B cell (primary cell): Measurements from ENCODE around the gene MOB3B. TPM values are rescaled to one million over a fixed set of nuclear protein-coding genes. Genes with fewer than 3 reads are reported as not detected.

Source experiments
- ATAC-seq: fragments of 200-7000 bp; cut with Tn5 transposase; one replicate; pipeline ENCODE4 v1.10.0; 2021; ENCODE audit warnings: low read depth, mild to moderate bottlenecking, moderate number of reproducible peaks, moderate library complexity
- CTCF ChIA-PET: fragments of 350-600 bp; sonication (Branson Sonifier 250); formaldehyde crosslinking; loops from one replicate; lab custom pipeline; 2021; ENCODE audit warnings: antibody characterized with exemption, inconsistent platforms; lab: Charles Lee
- POLR2A ChIA-PET: fragments of 350-600 bp; sonication (Branson Sonifier 250); formaldehyde crosslinking; loops from one replicate; lab custom pipeline; 2021; ENCODE audit warnings: antibody characterized with exemption; lab: Charles Lee
- DNase-seq: peaks from one replicate; pipeline ENCODE4 v3.0.0; 2013
- H2AFZ ChIP-seq: 2 replicates; pipeline ENCODE4 v1.6.1; 2012; ENCODE audit warnings: mild to moderate bottlenecking, low read depth, low read length; ENCODE audit not compliant: insufficient read depth, poor library complexity, severe bottlenecking
- H3K27ac ChIP-seq, 2 donors: 1 replicate in 1 of 2; 2 replicates in 1 of 2; pipeline ENCODE4 v1.5.1; 2012 to 2013; ENCODE audit warnings: low read length in 2 of 2, mild to moderate bottlenecking in 2 of 2, moderate library complexity in 1 of 2
- H3K27me3 ChIP-seq, 4 experiments: fragments of 200-600 bp in 1 of 4; sonication (generic) in 1 of 4; replicated peaks in 1 of 4; 1 replicate in 2 of 4; 2 replicates in 2 of 4; pipeline versions ENCODE4 v1.6.1 to v1.7.0; 2013 to 2016; ENCODE audit warnings: low read length in 3 of 4, mild to moderate bottlenecking in 2 of 4, mixed read lengths in 1 of 4, moderate library complexity in 1 of 4; ENCODE audit not compliant: insufficient read depth in 4 of 4, control insufficient read depth in 3 of 4; ENCODE audit errors: control extremely low read depth in 1 of 4
- H3K36me3 ChIP-seq, 2 experiments: replicated peaks in 1 of 2; 1 replicate in 1 of 2; 2 replicates in 1 of 2; pipeline versions ENCODE4 v1.6.1 to v1.7.1; 2013; ENCODE audit warnings: low read length in 1 of 2; ENCODE audit not compliant: insufficient read depth in 2 of 2, control insufficient read depth in 1 of 2; ENCODE audit errors: control extremely low read depth in 1 of 2, extremely low read depth in 1 of 2
- H3K4me1 ChIP-seq, 2 donors: fragments of 200-600 bp in 1 of 2; sonication (generic) in 1 of 2; 1 replicate in 1 of 2; 2 replicates in 1 of 2; pipeline versions ENCODE4 v1.5.1 to v1.6.1; 2013 to 2017; ENCODE audit warnings: low read length in 2 of 2; ENCODE audit not compliant: control insufficient read depth in 2 of 2, insufficient read depth in 2 of 2
- H3K4me2 ChIP-seq: replicated peaks from 2 replicates; pipeline ENCODE3; 2012; ENCODE audit warnings: mild to moderate bottlenecking, low read depth, low read length; ENCODE audit not compliant: poor library complexity, severe bottlenecking
- H3K4me3 ChIP-seq, 5 experiments: fragments of 200-600 bp in 1 of 5; sonication (generic) in 1 of 5; 1 replicate in 3 of 5; 2 replicates in 2 of 5; pipeline versions ENCODE4 v1.5.1 to v1.7.0; 2011 to 2016; ENCODE audit warnings: low read length in 4 of 5, mild to moderate bottlenecking in 4 of 5, low read depth in 2 of 5, control low read depth in 1 of 5, moderate library complexity in 1 of 5; ENCODE audit not compliant: insufficient read depth in 1 of 5; ENCODE audit errors: control extremely low read depth in 1 of 5, extremely low read depth in 1 of 5
- H3K79me2 ChIP-seq: fragments of 200-600 bp; sonication (generic); one replicate; pipeline ENCODE4 v1.6.0; 2016; ENCODE audit warnings: low read length; ENCODE audit not compliant: control insufficient read depth, insufficient read depth
- H3K9ac ChIP-seq: fragments of 200-600 bp; sonication (generic); 2 replicates; pipeline ENCODE4 v1.6.1; 2017; ENCODE audit warnings: mild to moderate bottlenecking, low read length, moderate library complexity
- H3K9me3 ChIP-seq, 3 donors: one replicate each; pipeline versions ENCODE4 v1.6.1 to v1.7.1; 2013; ENCODE audit warnings: low read length in 2 of 3; ENCODE audit not compliant: control insufficient read depth in 2 of 3, insufficient read depth in 1 of 3; ENCODE audit errors: control extremely low read depth in 1 of 3
- H4K20me1 ChIP-seq: 2 replicates; pipeline ENCODE4 v1.6.0; 2012; ENCODE audit warnings: mild to moderate bottlenecking, low read length; ENCODE audit not compliant: insufficient read depth, control insufficient read depth, poor library complexity, severe bottlenecking
- H3K27ac Mint-ChIP-seq: one replicate; pipeline ENCODE4 v1.8.0; 2021; ENCODE audit warnings: mixed read lengths
- H3K27me3 Mint-ChIP-seq: one replicate; pipeline ENCODE4 v1.8.0; 2021; ENCODE audit warnings: mixed read lengths
- H3K4me1 Mint-ChIP-seq: one replicate; pipeline ENCODE4 v1.8.0; 2021; ENCODE audit warnings: mixed read lengths
- H3K4me3 Mint-ChIP-seq: one replicate; pipeline ENCODE4 v1.8.0; 2021; ENCODE audit warnings: mixed read lengths
- H3K9me3 Mint-ChIP-seq: one replicate; pipeline ENCODE4 v1.8.0; 2022; ENCODE audit warnings: mixed read lengths; ENCODE audit not compliant: insufficient read depth
- EZH2 ChIP-seq: IDR thresholded peaks from 2 replicates; pipeline ENCODE4 v1.6.1; 2012; ENCODE audit warnings: borderline replicate concordance, low read depth, mild to moderate bottlenecking, moderate library complexity, low read length; ENCODE audit not compliant: insufficient read depth, poor library complexity, severe bottlenecking
- WGBS: methylation state at CpG from one replicate; pipeline ENCODE4 v1.1.5; 2013; ENCODE audit warnings: missing lambda C conversion rate; ENCODE audit not compliant: insufficient coverage; 5-methylcytosine and 5-hydroxymethylcytosine counted together
- intact Hi-C: fragments of 100-400 bp; cut with micrococcal nuclease; formaldehyde crosslinking; loops from one replicate; pipeline ENCODE4 v1.10.0; 2022
- polyA plus RNA-seq: library from polyadenylated mRNA; depleted of rRNA; stranded (reverse); fragments of >200 nt; gene quantifications from 2 replicates; pipeline ENCODE4 v1.2.3, GENCODE V29; 2012
- total RNA-seq, 2 donors: library from RNA; stranded (reverse); fragments of 120-200 nt in 1 of 2; gene quantifications; 1 replicate in 1 of 2; 2 replicates in 1 of 2; pipeline versions ENCODE4 v1.2.3 to v1.2.4, GENCODE V29; 2013 to 2022
- TF ChIP-seq, protein P1 (sequence below): fragments of 200-600 bp; IDR thresholded peaks from one replicate; pipeline ENCODE4 v1.8.0; 2022; ENCODE audit warnings: antibody characterized with exemption, mild to moderate bottlenecking

Gene MOB3B
- total and polyA plus RNA-seq, 2 donors (not counting 1 experiment from before 2014, with no cell fraction given), result 7.3 to 7.9 TPM

- Mint-ChIP-seq H3K4me1 (peaks cover 67% of the 10 kb centered on the region), H3K27ac (no peak overlapping the region), H3K9me3 (no peaks in the 10 kb centered on the region), H3K27me3 (no peaks in the 10 kb centered on the region), H3K4me3 (no peak overlapping the region)
- CTCF ChIA-PET, result interaction anchor here (0.6 to 1.3 kb wide), 2 partner anchors 25 to 51 kb away, joined by 3 read pairs; no protein-coding TSS in a partner anchor
- ATAC-seq, result no peak
- 77% methylated on average over 2 of the region's 5 CpGs for WGBS
- no peak for DNase-seq
- H4K20me1 ChIP-seq, result no peaks in the 10 kb centered on the region
- no peak overlapping the region for H3K9ac ChIP-seq
- no peaks in the 10 kb centered on the region for H3K9me3 ChIP-seq
- POLR2A ChIA-PET, result interaction anchor here (0.6 to 0.7 kb wide), 2 partner anchors 12 to 46 kb away, joined by 3 to 6 read pairs; no protein-coding TSS in a partner anchor
- intact Hi-C loops, result no loop called here
- H3K27ac ChIP-seq, result no peak overlapping the region
- H2AFZ ChIP-seq, result no peak overlapping the region
- no peaks in the 10 kb centered on the region for H3K27me3 ChIP-seq
- H3K4me2 ChIP-seq, result no peak overlapping the region
- H3K79me2 ChIP-seq, result peaks cover 95% of the 10 kb centered on the region
- H3K36me3 ChIP-seq, result no peaks in the 10 kb centered on the region
- TF ChIP-seq, protein P1, sequence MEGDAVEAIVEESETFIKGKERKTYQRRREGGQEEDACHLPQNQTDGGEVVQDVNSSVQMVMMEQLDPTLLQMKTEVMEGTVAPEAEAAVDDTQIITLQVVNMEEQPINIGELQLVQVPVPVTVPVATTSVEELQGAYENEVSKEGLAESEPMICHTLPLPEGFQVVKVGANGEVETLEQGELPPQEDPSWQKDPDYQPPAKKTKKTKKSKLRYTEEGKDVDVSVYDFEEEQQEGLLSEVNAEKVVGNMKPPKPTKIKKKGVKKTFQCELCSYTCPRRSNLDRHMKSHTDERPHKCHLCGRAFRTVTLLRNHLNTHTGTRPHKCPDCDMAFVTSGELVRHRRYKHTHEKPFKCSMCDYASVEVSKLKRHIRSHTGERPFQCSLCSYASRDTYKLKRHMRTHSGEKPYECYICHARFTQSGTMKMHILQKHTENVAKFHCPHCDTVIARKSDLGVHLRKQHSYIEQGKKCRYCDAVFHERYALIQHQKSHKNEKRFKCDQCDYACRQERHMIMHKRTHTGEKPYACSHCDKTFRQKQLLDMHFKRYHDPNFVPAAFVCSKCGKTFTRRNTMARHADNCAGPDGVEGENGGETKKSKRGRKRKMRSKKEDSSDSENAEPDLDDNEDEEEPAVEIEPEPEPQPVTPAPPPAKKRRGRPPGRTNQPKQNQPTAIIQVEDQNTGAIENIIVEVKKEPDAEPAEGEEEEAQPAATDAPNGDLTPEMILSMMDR, result no peak
- TF ChIP-seq EZH2, result no peak
- H3K4me3 ChIP-seq, result no peak overlapping the region
- peaks cover 27 to 31% of the 10 kb centered on the region in 2 donors for H3K4me1 ChIP-seq
Observed at GRCh38 chr9:27430750-27431535, 98.7 kb downstream of the MOB3B start.

DNA sequence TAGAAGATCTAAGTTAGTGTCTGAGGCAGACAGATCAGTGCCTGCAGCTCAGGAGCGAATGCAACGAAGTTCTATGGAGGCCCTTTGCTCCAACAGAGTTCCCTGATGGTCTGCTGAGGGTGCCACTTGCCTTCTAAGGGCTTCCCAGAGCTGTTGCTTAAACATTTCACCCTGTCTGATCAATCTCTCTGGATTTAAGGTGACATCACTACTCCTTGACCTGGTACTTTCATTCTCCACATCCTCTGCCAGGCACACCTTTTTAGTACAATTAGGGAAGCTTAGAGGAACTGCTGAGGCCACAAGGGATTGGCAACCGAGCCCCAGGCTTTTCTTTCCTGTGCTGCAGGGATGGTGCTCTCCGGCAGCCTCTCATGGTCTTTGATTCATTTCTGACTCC, 99.7 kb downstream of the MOB3B start:
- Histone ChIP-seq H4K20me1 (no peaks in the 10 kb centered on the region), H3K27me3 (no peaks in the 10 kb centered on the region), H3K4me2 (no peak overlapping the region), H3K79me2 (peaks cover 95% of the 10 kb centered on the region), H3K4me3 (no peak overlapping the region), H3K9me3 (no peaks in the 10 kb centered on the region), H2AFZ (no peak overlapping the region), H3K9ac (no peak overlapping the region), H3K36me3 (no peaks in the 10 kb centered on the region), H3K27ac (no peak overlapping the region), H3K4me1 (peaks cover 30 to 33% of the 10 kb centered on the region in 2 donors)
- no peaks in the 10 kb centered on the region for H3K27me3 Mint-ChIP-seq
- no peak overlapping the region for H3K4me3 Mint-ChIP-seq
- DNase-seq (no peak), ATAC-seq (no peak)
- 70% methylated on average over 4 of the region's 4 CpGs for WGBS
- TF ChIP-seq EZH2, result no peak
- TF ChIP-seq, protein P1, result no peak
- H3K27ac Mint-ChIP-seq, result no peak overlapping the region
- ChIA-PET CTCF (interaction anchor here (1.3 kb wide), 1 partner anchor 50 kb away, joined by 3 read pairs; no protein-coding TSS in a partner anchor), POLR2A (no interaction called here)
- H3K9me3 Mint-ChIP-seq, result no peaks in the 10 kb centered on the region
- peaks cover 64% of the 10 kb centered on the region for H3K4me1 Mint-ChIP-seq
- intact Hi-C loops, result no loop called here
